B cell (primary cell): ENCODE results near the gene RASSF3. TPM values are rescaled to one million over a fixed set of nuclear protein-coding genes. Genes with fewer than 3 reads are reported as not detected.

Source experiments
- ATAC-seq: fragments of 200-7000 bp; cut with Tn5 transposase; one replicate; pipeline ENCODE4 v1.10.0; 2021; ENCODE audit warnings: low read depth, mild to moderate bottlenecking, moderate number of reproducible peaks, moderate library complexity
- CTCF ChIA-PET: fragments of 350-600 bp; sonication (Branson Sonifier 250); formaldehyde crosslinking; loops from one replicate; lab custom pipeline; 2021; ENCODE audit warnings: antibody characterized with exemption, inconsistent platforms; lab: Charles Lee
- POLR2A ChIA-PET: fragments of 350-600 bp; sonication (Branson Sonifier 250); formaldehyde crosslinking; loops from one replicate; lab custom pipeline; 2021; ENCODE audit warnings: antibody characterized with exemption; lab: Charles Lee
- DNase-seq: peaks from one replicate; pipeline ENCODE4 v3.0.0; 2013
- H2AFZ ChIP-seq: 2 replicates; pipeline ENCODE4 v1.6.1; 2012; ENCODE audit warnings: mild to moderate bottlenecking, low read depth, low read length; ENCODE audit not compliant: insufficient read depth, poor library complexity, severe bottlenecking
- H3K27ac ChIP-seq, 2 donors: 1 replicate in 1 of 2; 2 replicates in 1 of 2; pipeline ENCODE4 v1.5.1; 2012 to 2013; ENCODE audit warnings: low read length in 2 of 2, mild to moderate bottlenecking in 2 of 2, moderate library complexity in 1 of 2
- H3K27me3 ChIP-seq, 4 experiments: fragments of 200-600 bp in 1 of 4; sonication (generic) in 1 of 4; replicated peaks in 1 of 4; 1 replicate in 2 of 4; 2 replicates in 2 of 4; pipeline versions ENCODE4 v1.6.1 to v1.7.0; 2013 to 2016; ENCODE audit warnings: low read length in 3 of 4, mild to moderate bottlenecking in 2 of 4, mixed read lengths in 1 of 4, moderate library complexity in 1 of 4; ENCODE audit not compliant: insufficient read depth in 4 of 4, control insufficient read depth in 3 of 4; ENCODE audit errors: control extremely low read depth in 1 of 4
- H3K36me3 ChIP-seq, 2 experiments: replicated peaks in 1 of 2; 1 replicate in 1 of 2; 2 replicates in 1 of 2; pipeline versions ENCODE4 v1.6.1 to v1.7.1; 2013; ENCODE audit warnings: low read length in 1 of 2; ENCODE audit not compliant: insufficient read depth in 2 of 2, control insufficient read depth in 1 of 2; ENCODE audit errors: control extremely low read depth in 1 of 2, extremely low read depth in 1 of 2
- H3K4me1 ChIP-seq, 2 donors: fragments of 200-600 bp in 1 of 2; sonication (generic) in 1 of 2; 1 replicate in 1 of 2; 2 replicates in 1 of 2; pipeline versions ENCODE4 v1.5.1 to v1.6.1; 2013 to 2017; ENCODE audit warnings: low read length in 2 of 2; ENCODE audit not compliant: control insufficient read depth in 2 of 2, insufficient read depth in 2 of 2
- H3K4me2 ChIP-seq: replicated peaks from 2 replicates; pipeline ENCODE3; 2012; ENCODE audit warnings: mild to moderate bottlenecking, low read depth, low read length; ENCODE audit not compliant: poor library complexity, severe bottlenecking
- H3K4me3 ChIP-seq, 5 experiments: fragments of 200-600 bp in 1 of 5; sonication (generic) in 1 of 5; 1 replicate in 3 of 5; 2 replicates in 2 of 5; pipeline versions ENCODE4 v1.5.1 to v1.7.0; 2011 to 2016; ENCODE audit warnings: low read length in 4 of 5, mild to moderate bottlenecking in 4 of 5, low read depth in 2 of 5, control low read depth in 1 of 5, moderate library complexity in 1 of 5; ENCODE audit not compliant: insufficient read depth in 1 of 5; ENCODE audit errors: control extremely low read depth in 1 of 5, extremely low read depth in 1 of 5
- H3K79me2 ChIP-seq: fragments of 200-600 bp; sonication (generic); one replicate; pipeline ENCODE4 v1.6.0; 2016; ENCODE audit warnings: low read length; ENCODE audit not compliant: control insufficient read depth, insufficient read depth
- H3K9ac ChIP-seq: fragments of 200-600 bp; sonication (generic); 2 replicates; pipeline ENCODE4 v1.6.1; 2017; ENCODE audit warnings: mild to moderate bottlenecking, low read length, moderate library complexity
- H3K9me3 ChIP-seq, 3 donors: one replicate each; pipeline versions ENCODE4 v1.6.1 to v1.7.1; 2013; ENCODE audit warnings: low read length in 2 of 3; ENCODE audit not compliant: control insufficient read depth in 2 of 3, insufficient read depth in 1 of 3; ENCODE audit errors: control extremely low read depth in 1 of 3
- H4K20me1 ChIP-seq: 2 replicates; pipeline ENCODE4 v1.6.0; 2012; ENCODE audit warnings: mild to moderate bottlenecking, low read length; ENCODE audit not compliant: insufficient read depth, control insufficient read depth, poor library complexity, severe bottlenecking
- H3K27ac Mint-ChIP-seq: one replicate; pipeline ENCODE4 v1.8.0; 2021; ENCODE audit warnings: mixed read lengths
- H3K27me3 Mint-ChIP-seq: one replicate; pipeline ENCODE4 v1.8.0; 2021; ENCODE audit warnings: mixed read lengths
- H3K4me1 Mint-ChIP-seq: one replicate; pipeline ENCODE4 v1.8.0; 2021; ENCODE audit warnings: mixed read lengths
- H3K4me3 Mint-ChIP-seq: one replicate; pipeline ENCODE4 v1.8.0; 2021; ENCODE audit warnings: mixed read lengths
- H3K9me3 Mint-ChIP-seq: one replicate; pipeline ENCODE4 v1.8.0; 2022; ENCODE audit warnings: mixed read lengths; ENCODE audit not compliant: insufficient read depth
- EZH2 ChIP-seq: IDR thresholded peaks from 2 replicates; pipeline ENCODE4 v1.6.1; 2012; ENCODE audit warnings: borderline replicate concordance, low read depth, mild to moderate bottlenecking, moderate library complexity, low read length; ENCODE audit not compliant: insufficient read depth, poor library complexity, severe bottlenecking
- WGBS: methylation state at CpG from one replicate; pipeline ENCODE4 v1.1.5; 2013; ENCODE audit warnings: missing lambda C conversion rate; ENCODE audit not compliant: insufficient coverage; 5-methylcytosine and 5-hydroxymethylcytosine counted together
- intact Hi-C: fragments of 100-400 bp; cut with micrococcal nuclease; formaldehyde crosslinking; loops from one replicate; pipeline ENCODE4 v1.10.0; 2022
- polyA plus RNA-seq: library from polyadenylated mRNA; depleted of rRNA; stranded (reverse); fragments of >200 nt; gene quantifications from 2 replicates; pipeline ENCODE4 v1.2.3, GENCODE V29; 2012
- total RNA-seq, 2 donors: library from RNA; stranded (reverse); fragments of 120-200 nt in 1 of 2; gene quantifications; 1 replicate in 1 of 2; 2 replicates in 1 of 2; pipeline versions ENCODE4 v1.2.3 to v1.2.4, GENCODE V29; 2013 to 2022
- TF ChIP-seq, protein P1 (sequence below): fragments of 200-600 bp; IDR thresholded peaks from one replicate; pipeline ENCODE4 v1.8.0; 2022; ENCODE audit warnings: antibody characterized with exemption, mild to moderate bottlenecking

The RASSF3 gene
- total and polyA plus RNA-seq, 2 donors (not counting 1 experiment from before 2014, with no cell fraction given): 25.8 to 104 TPM

DNA sequence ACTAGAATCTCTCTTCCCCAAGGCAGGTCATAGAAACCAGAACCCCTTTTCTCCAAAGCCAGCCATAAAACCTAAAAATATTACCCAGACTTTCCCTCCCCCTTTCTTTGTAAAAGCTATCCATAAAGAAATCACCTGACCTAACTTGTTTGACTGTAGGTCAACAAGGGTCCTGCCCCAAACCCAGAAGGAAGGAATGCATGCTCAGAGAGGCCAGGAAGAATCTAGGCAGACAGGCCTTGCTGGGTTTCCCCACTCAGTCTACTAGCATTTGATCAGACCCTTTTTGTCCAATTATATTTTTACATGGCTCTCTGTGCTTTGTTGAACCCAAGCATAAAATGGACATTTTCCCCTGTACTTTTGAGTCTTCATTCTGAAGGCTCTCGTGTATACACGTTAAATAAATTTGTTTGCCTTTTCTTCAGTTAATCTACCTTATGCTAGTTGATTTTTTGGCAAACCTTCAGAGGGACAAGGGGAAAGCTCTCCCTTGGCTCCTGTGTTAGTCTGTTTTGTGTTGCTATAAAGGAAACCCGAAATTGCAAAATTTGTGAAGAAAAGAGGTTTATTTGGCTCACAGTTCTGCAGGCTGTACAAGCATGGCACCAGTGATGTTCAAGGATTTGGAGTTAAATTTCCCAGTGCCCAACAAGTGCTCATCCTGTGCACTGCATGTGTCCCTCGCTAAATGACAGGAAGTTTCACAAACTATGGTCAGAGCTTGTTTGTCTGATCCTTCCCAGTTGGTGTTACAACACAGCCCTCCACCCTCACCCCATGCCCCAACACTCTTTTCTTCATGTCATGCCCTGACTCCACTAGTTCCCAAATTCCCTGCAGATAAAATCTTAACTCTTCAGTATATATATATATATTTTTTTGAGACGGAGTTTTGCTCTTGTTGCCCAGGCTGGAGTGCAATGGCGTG is 14.2 kb upstream of the RASSF3 start:
- CTCF ChIA-PET: no interaction called here
- Histone ChIP-seq H3K27ac (no peak overlapping the region), H2AFZ (no peak overlapping the region), H3K27me3 (no peaks in the 10 kb centered on the region), H4K20me1 (no peaks in the 10 kb centered on the region), H3K79me2 (no peaks in the 10 kb centered on the region), H3K4me2 (no peak overlapping the region), H3K4me3 (no peak overlapping the region), H3K4me1 (no peaks in the 10 kb centered on the region), H3K36me3 (no peaks in the 10 kb centered on the region), H3K9me3 (no peaks in the 10 kb centered on the region), H3K9ac (no peak overlapping the region)
- POLR2A ChIA-PET: no interaction called here
- DNase-seq (no peak), ATAC-seq (no peak)
- no peaks in the 10 kb centered on the region for H3K27me3 Mint-ChIP-seq
- H3K4me1 Mint-ChIP-seq: no peaks in the 10 kb centered on the region
- 100% methylated on average over 2 of the region's 6 CpGs for WGBS
- H3K9me3 Mint-ChIP-seq: no peaks in the 10 kb centered on the region
- H3K4me3 Mint-ChIP-seq: no peak overlapping the region
- H3K27ac Mint-ChIP-seq: no peak overlapping the region
- intact Hi-C loops: no loop called here
- TF ChIP-seq, protein P1, sequence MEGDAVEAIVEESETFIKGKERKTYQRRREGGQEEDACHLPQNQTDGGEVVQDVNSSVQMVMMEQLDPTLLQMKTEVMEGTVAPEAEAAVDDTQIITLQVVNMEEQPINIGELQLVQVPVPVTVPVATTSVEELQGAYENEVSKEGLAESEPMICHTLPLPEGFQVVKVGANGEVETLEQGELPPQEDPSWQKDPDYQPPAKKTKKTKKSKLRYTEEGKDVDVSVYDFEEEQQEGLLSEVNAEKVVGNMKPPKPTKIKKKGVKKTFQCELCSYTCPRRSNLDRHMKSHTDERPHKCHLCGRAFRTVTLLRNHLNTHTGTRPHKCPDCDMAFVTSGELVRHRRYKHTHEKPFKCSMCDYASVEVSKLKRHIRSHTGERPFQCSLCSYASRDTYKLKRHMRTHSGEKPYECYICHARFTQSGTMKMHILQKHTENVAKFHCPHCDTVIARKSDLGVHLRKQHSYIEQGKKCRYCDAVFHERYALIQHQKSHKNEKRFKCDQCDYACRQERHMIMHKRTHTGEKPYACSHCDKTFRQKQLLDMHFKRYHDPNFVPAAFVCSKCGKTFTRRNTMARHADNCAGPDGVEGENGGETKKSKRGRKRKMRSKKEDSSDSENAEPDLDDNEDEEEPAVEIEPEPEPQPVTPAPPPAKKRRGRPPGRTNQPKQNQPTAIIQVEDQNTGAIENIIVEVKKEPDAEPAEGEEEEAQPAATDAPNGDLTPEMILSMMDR: no peak
- no peak for TF ChIP-seq EZH2

DNA sequence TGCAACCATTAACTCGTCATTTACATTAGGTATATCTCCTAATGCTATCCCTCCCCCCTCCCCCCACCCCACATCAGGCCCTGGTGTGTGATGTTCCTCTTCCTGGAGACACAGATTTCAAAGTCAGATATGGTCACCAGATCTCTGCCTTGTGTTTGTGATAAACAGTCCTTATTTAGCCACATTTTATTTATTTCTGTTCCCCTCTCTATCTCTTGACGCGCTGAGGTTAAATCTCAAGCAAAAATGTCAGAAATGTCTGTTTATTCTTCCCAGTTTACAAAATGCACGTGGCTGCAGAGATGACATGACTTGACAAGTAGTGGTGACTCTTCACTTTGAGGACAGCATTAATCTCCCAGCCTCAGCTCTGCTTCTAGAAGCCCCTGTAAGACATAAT is 11.5 kb upstream of the RASSF3 start:
- no peak for DNase-seq
- Histone ChIP-seq H3K27ac (no peak overlapping the region), H3K9me3 (no peaks in the 10 kb centered on the region), H3K4me2 (no peak overlapping the region), H3K36me3 (no peaks in the 10 kb centered on the region), H3K27me3 (no peaks in the 10 kb centered on the region), H3K9ac (no peak overlapping the region), H2AFZ (no peak overlapping the region), H3K4me3 (no peak overlapping the region), H3K4me1 (no peaks in the 10 kb centered on the region), H4K20me1 (no peaks in the 10 kb centered on the region), H3K79me2 (no peaks in the 10 kb centered on the region)
- TF ChIP-seq EZH2: no peak
- ChIA-PET POLR2A (no interaction called here), CTCF (no interaction called here)
- Mint-ChIP-seq H3K27me3 (no peaks in the 10 kb centered on the region), H3K9me3 (no peaks in the 10 kb centered on the region), H3K4me3 (no peak overlapping the region), H3K4me1 (no peaks in the 10 kb centered on the region), H3K27ac (no peak overlapping the region)
- 78% methylated on average over 3 of the region's 4 CpGs for WGBS
- no peak for ATAC-seq
- intact Hi-C loops: no loop called here
